Fibroblast of lung (primary cell): ENCODE data around the gene RPRD1B.

ENCODE experiments used
- CTCF ChIP-seq, 2 donors: IDR thresholded peaks in 1 of 2; conservative IDR thresholded peaks in 1 of 2; 1 replicate in 1 of 2; 2 replicates in 1 of 2; pipeline ENCODE4 v1.5.1; 2011 to 2012; ENCODE audit warnings: low read length in 2 of 2, control low read depth in 1 of 2, inconsistent platforms in 1 of 2, low read depth in 1 of 2, mild to moderate bottlenecking in 1 of 2
- EZH2 ChIP-seq: IDR thresholded peaks from 2 replicates; pipeline ENCODE4 v1.5.1; 2012; ENCODE audit warnings: low read length, control low read depth, mild to moderate bottlenecking; ENCODE audit errors: missing control alignments

- TF ChIP-seq CTCF (conservative IDR thresholded peaks at IDR 0.05 in 1 of 2, IDR thresholded peaks at IDR 0.05 in 1 of 2; ENCODE audit: low read depth in 1 of 2, low read length in 2 of 2) (no peak), EZH2 (no peak)
Measured at GRCh38 chr20:38021087-38021772, 12.3 kb upstream of the RPRD1B start.
